KBM-7 (cell line): ENCODE data around the gene MESP2.

Source experiments
- DNase-seq: peaks from one replicate; pipeline ENCODE4 v3.0.0-alpha.2; 2015
- in situ Hi-C: fragments of 300-500 bp; cut with MboI; formaldehyde crosslinking; loops from 2 replicates; pipeline ENCODE4 v1.14.3; 2020; ENCODE audit warnings: low sequenced_read_pairs, low pct_unique_long_range_greater_than_20kb, mixed read lengths

MESP2 gene

GRCh38 chr15:89790661-89791060, 14.5 kb downstream of the MESP2 start:
- no peak for DNase-seq
- in situ Hi-C loops = no loop called here

- no peak for DNase-seq
- in situ Hi-C loops = no loop called here
These were observed 16.1 kb downstream of the MESP2 start for GRCh38 chr15:89792106-89792805.

GRCh38 chr15:89794627-89795241, 18.6 kb downstream of the MESP2 start:
- DNase-seq = no peak
- in situ Hi-C loops = no loop called here

GRCh38 chr15:89795996-89796395, 19.9 kb downstream of the MESP2 start:
- in situ Hi-C loops = no loop called here
- no peak for DNase-seq

- in situ Hi-C loops = no loop called here
- no peak for DNase-seq
These were observed 21.6 kb downstream of the MESP2 start for GRCh38 chr15:89797678-89798201.

- in situ Hi-C loops = no loop called here
These were observed 23.1 kb downstream of the MESP2 start for GRCh38 chr15:89799011-89799911.

GRCh38 chr15:89799918-89800498, 23.9 kb downstream of the MESP2 start:
- DNase-seq = no peak
- in situ Hi-C loops = no loop called here

More at GRCh38 chr15:89799011-89799911, 23.1 kb downstream of the MESP2 start:
- DNase-seq = no peak

GRCh38 chr15:89801471-89802195, 25.5 kb downstream of the MESP2 start:
- in situ Hi-C loops = no loop called here
- no peak for DNase-seq

- DNase-seq = no peak
- in situ Hi-C loops = no loop called here
These were observed 26.2 kb downstream of the MESP2 start for GRCh38 chr15:89802231-89802928.

- in situ Hi-C loops = no loop called here
- DNase-seq = no peak
These were observed 27.1 kb downstream of the MESP2 start for GRCh38 chr15:89802986-89803824.

- in situ Hi-C loops = no loop called here
- DNase-seq = no peak
These were observed 28.0 kb downstream of the MESP2 start for GRCh38 chr15:89803941-89804800.

GRCh38 chr15:89805241-89806209, 29.4 kb downstream of the MESP2 start:
- in situ Hi-C loops = no loop called here
- no peak for DNase-seq

- in situ Hi-C loops = no loop called here
These were observed 30.1 kb downstream of the MESP2 start for GRCh38 chr15:89806210-89806558.

GRCh38 chr15:89806559-89807550, 30.7 kb downstream of the MESP2 start:
- no peak for DNase-seq
- in situ Hi-C loops = no loop called here

More at GRCh38 chr15:89806210-89806558, 30.1 kb downstream of the MESP2 start:
- no peak for DNase-seq
